Skin of body (tissue), 2 donors: Measurements from ENCODE around the gene ITPRIP. TPM values are rescaled to one million over a fixed set of nuclear protein-coding genes. Genes with fewer than 3 reads are reported as not detected.

Experiments
- small RNA-seq: library from RNA; depleted of rRNA; stranded (forward); fragments of <200 nt; gene quantifications from one replicate; pipeline ENCODE3, GENCODE V24; 2014; ENCODE audit warnings: low replicate concordance
- total RNA-seq: library from RNA; depleted of rRNA; stranded (reverse); fragments of >200 nt; gene quantifications from one replicate; pipeline ENCODE4 v1.2.3, GENCODE V29; 2014

ITPRIP gene
- total RNA-seq, 1 donor from 2014 or later = 13.0 TPM

Small RNA genes lying within 50 kb of the gene (small RNA-seq; reads per million reads assigned to genes)
- gene MIR4482 = not detected

Other genes with a start within 250 kb of the ITPRIP start
- gene SFR1, start 216.3 kb downstream of the ITPRIP start, total RNA-seq = 5.6 TPM
- 1.6 TPM for gene CFAP43, start 106.1 kb downstream of the ITPRIP start, total RNA-seq
- gene GSTO1, start 83.6 kb downstream of the ITPRIP start, total RNA-seq = 46.6 TPM
- 6.3 TPM for gene GSTO2, start 69.3 kb downstream of the ITPRIP start, total RNA-seq
- gene CFAP58, start 15.4 kb upstream of the ITPRIP start, total RNA-seq = 0.39 TPM